Globus pallidus (tissue), 1 donor: ENCODE measurements around the gene ANKRD55.

Source experiments
- DNase-seq: peaks from one replicate; pipeline ENCODE4 v3.0.0-alpha.2; 2015; ENCODE audit warnings: low spot score

Gene ANKRD55

GRCh38 chr5:56077796-56078233 lies 155.3 kb downstream of the ANKRD55 start:
- no peak for DNase-seq

GRCh38 chr5:56076486-56076885 lies 156.6 kb downstream of the ANKRD55 start:
- no peak for DNase-seq

- no peak for DNase-seq
Measured at GRCh38 chr5:56075361-56075760, 157.8 kb downstream of the ANKRD55 start.

- DNase-seq = no peak
Measured at GRCh38 chr5:56072863-56073766, 160.0 kb downstream of the ANKRD55 start.

GRCh38 chr5:56071470-56071869 lies 161.7 kb downstream of the ANKRD55 start:
- DNase-seq = no peak

DNA sequence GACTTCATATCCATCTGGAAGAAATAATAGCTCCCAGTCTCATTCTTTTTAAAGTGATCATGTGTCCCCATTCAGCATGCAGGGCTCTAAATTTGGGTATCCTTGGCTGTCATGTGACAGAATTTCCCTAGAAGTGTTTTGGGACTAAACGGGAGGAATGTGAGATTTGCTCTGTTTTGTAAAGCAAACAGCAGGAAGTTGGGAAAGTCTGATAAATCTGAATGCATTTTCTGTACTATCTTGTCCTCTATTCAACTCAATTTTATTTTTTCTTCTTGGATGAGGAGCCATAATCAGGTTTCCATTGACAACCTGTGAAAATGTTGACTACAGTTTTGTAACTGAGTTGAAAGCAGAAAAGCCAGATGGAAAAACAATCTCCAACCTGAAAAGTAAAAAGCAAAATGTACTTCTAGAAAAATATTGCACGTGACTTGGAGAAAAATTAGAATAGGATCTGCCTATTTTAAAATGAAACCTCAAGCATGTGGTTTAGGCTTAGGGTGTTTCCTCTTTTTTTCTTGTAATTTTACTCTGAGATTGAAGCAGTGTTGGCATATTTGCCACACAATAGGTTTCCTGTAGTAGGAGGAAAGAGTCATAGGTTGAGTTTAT lies 162.2 kb downstream of the ANKRD55 start:
- no peak for DNase-seq

GRCh38 chr5:56069652-56070226 lies 163.4 kb downstream of the ANKRD55 start:
- no peak for DNase-seq

- DNase-seq = no peak
Measured at GRCh38 chr5:56066931-56067450, 166.1 kb downstream of the ANKRD55 start.

DNA sequence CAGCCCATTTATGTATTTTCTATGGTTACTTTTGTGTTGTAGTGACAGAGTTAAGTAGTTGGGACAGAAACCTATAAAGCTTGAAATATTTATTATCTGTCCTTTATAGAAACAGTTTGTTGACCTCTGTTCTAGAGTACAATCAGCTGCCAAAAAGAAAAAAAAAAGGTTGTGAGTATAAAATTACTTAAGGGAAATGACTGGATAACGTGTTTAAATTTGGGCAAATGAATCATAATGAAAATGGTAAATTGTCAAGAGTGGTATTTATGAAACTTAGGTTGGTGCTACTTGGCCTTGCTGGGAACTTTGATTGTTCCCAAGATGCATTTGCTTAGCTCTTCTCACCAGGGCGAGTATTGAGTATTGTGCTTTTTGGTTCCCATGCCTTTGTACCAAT lies 168.1 kb downstream of the ANKRD55 start:
- DNase-seq = no peak

DNA sequence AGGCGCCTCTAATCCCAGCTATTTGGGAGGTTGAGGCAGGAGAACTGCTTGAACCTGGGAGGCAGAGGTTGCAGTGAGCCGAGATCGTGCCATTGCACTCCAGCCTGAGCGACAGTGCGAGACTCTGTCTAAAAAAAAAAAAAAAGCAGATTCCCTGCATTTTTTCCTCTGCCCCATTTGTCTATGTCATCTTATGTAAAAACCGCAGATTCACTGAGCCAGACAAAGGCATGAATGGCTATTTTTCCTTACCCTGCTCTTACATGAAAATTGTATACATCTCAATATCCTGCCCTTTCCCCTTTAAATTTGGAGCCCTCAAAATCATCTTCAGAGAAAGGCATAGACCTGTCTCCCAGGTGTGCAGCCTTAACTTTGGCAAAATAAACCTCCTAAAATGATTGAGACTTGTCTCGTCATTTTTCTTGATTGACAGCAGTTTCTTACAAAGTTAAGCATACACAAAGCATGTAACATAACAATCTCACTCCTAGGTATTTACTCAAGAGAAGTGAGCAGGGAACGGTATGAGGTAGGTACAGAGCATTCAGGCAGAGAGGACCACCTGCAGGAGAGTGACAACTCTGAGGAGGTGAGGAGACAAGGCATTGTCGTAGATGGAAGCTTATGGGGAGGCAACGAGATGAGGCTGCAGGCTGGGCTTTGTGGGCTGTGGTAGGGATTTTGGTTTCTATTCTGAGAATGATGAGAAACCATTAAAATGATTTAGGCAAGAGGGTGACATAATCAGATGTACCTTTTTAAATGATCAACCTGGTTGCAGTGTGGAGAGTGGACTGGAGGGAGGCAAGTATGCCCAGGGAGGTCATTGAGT lies 172.6 kb downstream of the ANKRD55 start:
- no peak for DNase-seq

DNA sequence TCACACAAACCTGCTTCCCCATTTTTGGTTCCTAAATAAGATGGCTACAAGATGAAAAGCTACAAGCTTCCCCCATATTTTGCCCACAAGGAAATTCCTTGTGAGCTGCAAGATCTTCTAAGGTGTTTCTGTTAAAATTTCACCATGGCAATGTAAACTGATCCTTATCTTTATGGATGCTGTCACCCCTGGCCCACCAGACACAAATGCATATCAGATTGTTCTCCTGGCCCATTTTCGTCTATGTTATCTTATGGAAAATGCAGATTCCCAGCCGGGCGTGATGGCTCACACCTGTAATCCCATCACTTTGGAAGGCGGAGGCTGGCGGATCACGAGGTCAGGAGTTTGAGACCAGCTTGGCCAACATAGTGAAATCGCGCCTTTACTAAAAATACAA lies 173.3 kb downstream of the ANKRD55 start:
- no peak for DNase-seq

- no peak for DNase-seq
Measured at GRCh38 chr5:56056875-56057274, 176.3 kb downstream of the ANKRD55 start.

GRCh38 chr5:56055859-56056258 lies 177.3 kb downstream of the ANKRD55 start:
- DNase-seq = no peak

GRCh38 chr5:56055287-56055686 lies 177.8 kb downstream of the ANKRD55 start:
- DNase-seq = no peak

- DNase-seq = no peak
Measured at GRCh38 chr5:56054666-56055065, 178.5 kb downstream of the ANKRD55 start.

- DNase-seq = no peak
Measured at GRCh38 chr5:56053363-56053762, 179.8 kb downstream of the ANKRD55 start.

DNA sequence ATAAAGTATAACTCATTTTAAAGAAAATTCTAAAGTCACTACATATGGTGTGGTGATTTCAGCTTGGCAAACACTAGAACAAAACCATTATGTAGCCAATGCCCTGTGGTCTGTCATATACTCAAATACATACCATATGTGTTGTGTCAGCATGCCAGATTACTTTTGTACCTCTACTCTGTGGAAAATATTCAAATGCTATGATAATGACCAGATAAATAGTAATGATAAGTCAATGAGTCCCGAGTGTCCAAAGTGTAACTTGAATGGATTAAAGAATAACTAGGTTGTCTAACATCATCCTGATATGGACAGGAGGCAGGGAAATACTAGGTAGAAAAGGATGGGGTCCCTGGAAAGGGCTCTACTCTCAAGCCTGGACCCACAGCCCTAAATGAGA lies 180.4 kb downstream of the ANKRD55 start:
- DNase-seq = no peak

GRCh38 chr5:56050551-56051255 lies 182.4 kb downstream of the ANKRD55 start:
- DNase-seq = peak; percentile 47
